Measurements from ENCODE around the gene RALGAPB. TPM values are rescaled to one million over a fixed set of nuclear protein-coding genes. Genes with fewer than 3 reads are reported as not detected.

RALGAPB gene
- total and polyA plus RNA-seq, 4 donors = 32.8 to 53.6 (median 36.2) TPM

GRCh38 chr20:38566036-38566598 lies 93.5 kb downstream of the RALGAPB start:
- Histone ChIP-seq H3K36me3 (ENCODE audit: control insufficient read depth, insufficient read depth, low read length) (peaks cover 12% of the 10 kb centered on the region), H3K4me1 (ENCODE audit: control insufficient read depth, insufficient read depth, low read length) (no peaks in the 10 kb centered on the region), H3K27me3 (ENCODE audit: control insufficient read depth, insufficient read depth, low read length) (no peaks in the 10 kb centered on the region), H3K4me3 (ENCODE audit: low read depth, low read length) (no peak overlapping the region), H3K27ac (ENCODE audit: low read depth, low read length) (no peak overlapping the region), H3K9me3 (ENCODE audit: control insufficient read depth, insufficient read depth, low read length) (no peaks in the 10 kb centered on the region)
- no peak for DNase-seq (ENCODE audit: low read depth in 4 of 6, low spot score in 6 of 6)
- WGBS (ENCODE audit: insufficient coverage) = 100% methylated on average over 2 of the region's 6 CpGs

- Histone ChIP-seq H3K4me3 (ENCODE audit: low read depth, low read length) (no peak overlapping the region), H3K27ac (ENCODE audit: low read depth, low read length) (no peak overlapping the region), H3K27me3 (ENCODE audit: control insufficient read depth, insufficient read depth, low read length) (no peaks in the 10 kb centered on the region), H3K9me3 (ENCODE audit: control insufficient read depth, insufficient read depth, low read length) (no peaks in the 10 kb centered on the region), H3K4me1 (ENCODE audit: control insufficient read depth, insufficient read depth, low read length) (no peaks in the 10 kb centered on the region), H3K36me3 (ENCODE audit: control insufficient read depth, insufficient read depth, low read length) (peaks cover 10% of the 10 kb centered on the region)
- 100% methylated on average over 2 of the region's 5 CpGs for WGBS (ENCODE audit: insufficient coverage)
- no peak for DNase-seq (ENCODE audit: low read depth in 4 of 6, low spot score in 6 of 6)
Measured at GRCh38 chr20:38569747-38570525, 97.3 kb downstream of the RALGAPB start.

GRCh38 chr20:38573413-38573812 lies 100.8 kb downstream of the RALGAPB start:
- Histone ChIP-seq H3K4me3 (ENCODE audit: low read depth, low read length) (no peak overlapping the region), H3K9me3 (ENCODE audit: control insufficient read depth, insufficient read depth, low read length) (no peaks in the 10 kb centered on the region), H3K4me1 (ENCODE audit: control insufficient read depth, insufficient read depth, low read length) (no peaks in the 10 kb centered on the region), H3K27me3 (ENCODE audit: control insufficient read depth, insufficient read depth, low read length) (no peaks in the 10 kb centered on the region), H3K27ac (ENCODE audit: low read depth, low read length) (no peak overlapping the region), H3K36me3 (ENCODE audit: control insufficient read depth, insufficient read depth, low read length) (peaks cover 8% of the 10 kb centered on the region)
- 78% methylated on average over 6 of the region's 7 CpGs for WGBS (ENCODE audit: insufficient coverage)
- no peak for DNase-seq (ENCODE audit: low read depth in 4 of 6, low spot score in 6 of 6)

- peaks cover 5% of the 10 kb centered on the region for H3K36me3 ChIP-seq (ENCODE audit: control insufficient read depth, insufficient read depth, low read length)
- no peak overlapping the region for H3K4me3 ChIP-seq (ENCODE audit: low read depth, low read length)
- no peak overlapping the region for H3K27ac ChIP-seq (ENCODE audit: low read depth, low read length)
- H3K4me1 ChIP-seq (ENCODE audit: control insufficient read depth, insufficient read depth, low read length) = peaks cover 13% of the 10 kb centered on the region
- H3K9me3 ChIP-seq (ENCODE audit: control insufficient read depth, insufficient read depth, low read length) = no peaks in the 10 kb centered on the region
- WGBS (ENCODE audit: insufficient coverage) = 59% methylated on average over 6 of the region's 7 CpGs
- DNase-seq (ENCODE audit: low read depth in 4 of 6, low spot score in 6 of 6) = no peak
- H3K27me3 ChIP-seq (ENCODE audit: control insufficient read depth, insufficient read depth, low read length) = no peaks in the 10 kb centered on the region
Measured at GRCh38 chr20:38579219-38579910, 106.7 kb downstream of the RALGAPB start.

GRCh38 chr20:38579921-38580320 lies 107.3 kb downstream of the RALGAPB start:
- 91% methylated on average over 1 of the region's 4 CpGs for WGBS (ENCODE audit: insufficient coverage)
- H3K4me1 ChIP-seq (ENCODE audit: control insufficient read depth, insufficient read depth, low read length) = peaks cover 13% of the 10 kb centered on the region
- no peak overlapping the region for H3K27ac ChIP-seq (ENCODE audit: low read depth, low read length)
- no peak overlapping the region for H3K4me3 ChIP-seq (ENCODE audit: low read depth, low read length)
- H3K27me3 ChIP-seq (ENCODE audit: control insufficient read depth, insufficient read depth, low read length) = no peaks in the 10 kb centered on the region
- DNase-seq (ENCODE audit: low read depth in 4 of 6, low spot score in 6 of 6) = no peak
- peaks cover 5% of the 10 kb centered on the region for H3K36me3 ChIP-seq (ENCODE audit: control insufficient read depth, insufficient read depth, low read length)
- H3K9me3 ChIP-seq (ENCODE audit: control insufficient read depth, insufficient read depth, low read length) = no peaks in the 10 kb centered on the region

GRCh38 chr20:38581013-38581412 lies 108.4 kb downstream of the RALGAPB start, which contains the start of gene ADIG:
TSS of gene ADIG (plus strand) at chr20:38581197. CDS start at chr20:38581251, 54 bp downstream.
- Histone ChIP-seq H3K4me3 (ENCODE audit: low read depth, low read length) (no peak within 1 kb of the TSS), H3K4me1 (ENCODE audit: control insufficient read depth, insufficient read depth, low read length) (peaks cover 13% of the 10 kb centered on the region), H3K27me3 (ENCODE audit: control insufficient read depth, insufficient read depth, low read length) (no peaks in the 10 kb centered on the region), H3K36me3 (ENCODE audit: control insufficient read depth, insufficient read depth, low read length) (peaks cover 5% of the 10 kb centered on the region), H3K27ac (ENCODE audit: low read depth, low read length) (no peak within 1 kb of the TSS), H3K9me3 (ENCODE audit: control insufficient read depth, insufficient read depth, low read length) (no peaks in the 10 kb centered on the region)
- WGBS (ENCODE audit: insufficient coverage) = 54% methylated on average over 5 of the region's 5 CpGs
- peak; percentile 1 to 63 (median 14) for DNase-seq (ENCODE audit: low read depth in 4 of 6, low spot score in 6 of 6)

- Histone ChIP-seq H3K9me3 (ENCODE audit: control insufficient read depth, insufficient read depth, low read length) (no peaks in the 10 kb centered on the region), H3K36me3 (ENCODE audit: control insufficient read depth, insufficient read depth, low read length) (peaks cover 5% of the 10 kb centered on the region), H3K27me3 (ENCODE audit: control insufficient read depth, insufficient read depth, low read length) (no peaks in the 10 kb centered on the region), H3K4me3 (ENCODE audit: low read depth, low read length) (no peak overlapping the region), H3K27ac (ENCODE audit: low read depth, low read length) (no peak overlapping the region), H3K4me1 (ENCODE audit: control insufficient read depth, insufficient read depth, low read length) (peaks cover 13% of the 10 kb centered on the region)
- 59% methylated on average over 4 of the region's 4 CpGs for WGBS (ENCODE audit: insufficient coverage)
- no peak for DNase-seq (ENCODE audit: low read depth in 4 of 6, low spot score in 6 of 6)
Measured at GRCh38 chr20:38581830-38582358, 109.3 kb downstream of the RALGAPB start.

- WGBS (ENCODE audit: insufficient coverage) = no CpG with 5 or more reads among the region's 4 CpGs
- Histone ChIP-seq H3K27me3 (ENCODE audit: control insufficient read depth, insufficient read depth, low read length) (no peaks in the 10 kb centered on the region), H3K27ac (ENCODE audit: low read depth, low read length) (no peak overlapping the region), H3K9me3 (ENCODE audit: control insufficient read depth, insufficient read depth, low read length) (no peaks in the 10 kb centered on the region), H3K36me3 (ENCODE audit: control insufficient read depth, insufficient read depth, low read length) (peaks cover 2% of the 10 kb centered on the region), H3K4me3 (ENCODE audit: low read depth, low read length) (no peak overlapping the region), H3K4me1 (ENCODE audit: control insufficient read depth, insufficient read depth, low read length) (peaks cover 13% of the 10 kb centered on the region)
- no peak for DNase-seq (ENCODE audit: low read depth in 4 of 6, low spot score in 6 of 6)
Measured at GRCh38 chr20:38583306-38583705, 110.7 kb downstream of the RALGAPB start.

- Histone ChIP-seq H3K36me3 (ENCODE audit: control insufficient read depth, insufficient read depth, low read length) (peaks cover under 1% of the 10 kb centered on the region), H3K27ac (ENCODE audit: low read depth, low read length) (no peak overlapping the region), H3K9me3 (ENCODE audit: control insufficient read depth, insufficient read depth, low read length) (no peaks in the 10 kb centered on the region), H3K4me3 (ENCODE audit: low read depth, low read length) (no peak overlapping the region), H3K27me3 (ENCODE audit: control insufficient read depth, insufficient read depth, low read length) (no peaks in the 10 kb centered on the region), H3K4me1 (ENCODE audit: control insufficient read depth, insufficient read depth, low read length) (peaks cover 13% of the 10 kb centered on the region)
- DNase-seq (ENCODE audit: low read depth in 4 of 6, low spot score in 6 of 6) = no peak
- WGBS (ENCODE audit: insufficient coverage) = 44% methylated on average over 5 of the region's 7 CpGs
Measured at GRCh38 chr20:38584099-38584763, 111.6 kb downstream of the RALGAPB start.

Data from spinal cord (tissue), 10 donors.